Kidney (tissue), 14 donors: ENCODE results near the gene PIK3CB. TPM values are rescaled to one million over a fixed set of nuclear protein-coding genes. Genes with fewer than 3 reads are reported as not detected.
"Not testable (repeated sequence)": the region's sequence is repeated elsewhere in the genome, so short reads cannot be mapped to it uniquely, and the experiment has no call there.

Experiments used
- DNase-seq, 5 donors: peaks; one replicate each; pipeline ENCODE4 v3.0.0-alpha.2; 2013 to 2020
- FAIRE-seq: peaks from 2 replicates; lab custom pipeline; 2012; peaks lifted over from hg19 to GRCh38; lab: Jason Lieb, UNC
- H3K27ac ChIP-seq, 2 donors: one replicate each; pipeline ENCODE4 v1.7.0; 2013; ENCODE audit warnings: low read depth in 2 of 2, low read length in 2 of 2, inconsistent platforms in 1 of 2
- H3K27me3 ChIP-seq: one replicate; pipeline ENCODE4 v1.7.1; 2013; ENCODE audit warnings: low read length, inconsistent platforms; ENCODE audit not compliant: control insufficient read depth, insufficient read depth
- H3K36me3 ChIP-seq, 3 donors: one replicate each; pipeline versions ENCODE4 v1.7.0 to v1.7.1; 2013; ENCODE audit warnings: low read length in 3 of 3, control low read depth in 1 of 3, inconsistent platforms in 1 of 3; ENCODE audit not compliant: insufficient read depth in 3 of 3, control insufficient read depth in 2 of 3
- H3K4me1 ChIP-seq, 3 donors: one replicate each; pipeline versions ENCODE4 v1.7.0 to v1.7.1; 2013; ENCODE audit warnings: low read length in 3 of 3, inconsistent platforms in 1 of 3, low read depth in 1 of 3; ENCODE audit not compliant: control insufficient read depth in 2 of 3, insufficient read depth in 2 of 3
- H3K4me3 ChIP-seq, 3 donors: one replicate each; pipeline versions ENCODE4 v1.7.0 to v1.8.1; 2013; ENCODE audit warnings: low read length in 3 of 3, control low read depth in 1 of 3, inconsistent platforms in 1 of 3
- H3K9ac ChIP-seq, 3 donors: one replicate each; pipeline versions ENCODE4 v1.7.0 to v1.7.1; 2013; ENCODE audit warnings: low read length in 3 of 3, control low read depth in 1 of 3, inconsistent platforms in 1 of 3
- H3K9me3 ChIP-seq, 3 donors: one replicate each; pipeline versions ENCODE4 v1.7.0 to v1.7.1; 2013; ENCODE audit warnings: low read length in 3 of 3, control low read depth in 1 of 3, inconsistent platforms in 1 of 3; ENCODE audit not compliant: control insufficient read depth in 2 of 3, insufficient read depth in 1 of 3
- CTCF ChIP-seq: IDR thresholded peaks from 3 replicates; pipeline ENCODE4 v1.5.1; 2012; ENCODE audit warnings: mild to moderate bottlenecking, moderate library complexity, borderline replicate concordance; ENCODE audit not compliant: insufficient read depth; ENCODE audit errors: extremely low read depth
- intact Hi-C: fragments of 100-400 bp; cut with DNase I; formaldehyde crosslinking; loops from one replicate; pipeline ENCODE4 v1.11.1; 2022
- polyA plus RNA-seq: library from polyadenylated mRNA; stranded (reverse); fragments of 350-450 nt; fragmentation: Illumina TruSeq; extraction: RNeasy Lipid Tissue Mini Kit (QIAGEN cat#74804); gene quantifications from one replicate; pipeline ENCODE4 v1.2.3, GENCODE V29; 2014; ENCODE audit warnings: low read depth, low replicate concordance; ENCODE audit not compliant: insufficient read depth
- total RNA-seq: library from RNA; stranded (reverse); fragmentation: NEBNext Ultra II Directional; extraction: Animal tissue kit (Norgen Biotek cat#: 25700); gene quantifications from one replicate; pipeline ENCODE4 v1.2.1, GENCODE V29; 2021
- donor health status: control.
- donor health status: control.
- donor health status: control.
- donor health status: control.
- donor health status: control.
- donor health status: DM: yes; HTN: yes; CAD: no.
- donor health status: Normal renal cell carcinoma (clear cell type).

The PIK3CB gene
- total and polyA plus RNA-seq, 2 donors from 2014 or later, result 20.1 to 48.0 TPM

- H3K4me1 ChIP-seq, result peaks cover 3 to 10% (median 4%) of the 10 kb centered on the region in 3 donors
- FAIRE-seq, result no peak
- peak overlapping the region; percentile 59 to 94 (median 83) for H3K4me3 ChIP-seq
- intact Hi-C loops, result no loop called here
- peak; percentile 30 for TF ChIP-seq CTCF
- peak overlapping the region; percentile 83 to 95 for H3K27ac ChIP-seq
- peak overlapping the region; percentile 0 to 81 (median 37) for H3K9ac ChIP-seq
- no peaks in the 10 kb centered on the region for H3K27me3 ChIP-seq
- H3K36me3 ChIP-seq, result no peaks in the 10 kb centered on the region
- DNase-seq, result peak in 3 of 5 donors; percentile 65 to 89 (median 71)
- H3K9me3 ChIP-seq, result no peaks in the 10 kb centered on the region
Observed at GRCh38 chr3:138833899-138834595, 681 bp downstream of the PIK3CB start.

GRCh38 chr3:138832473-138833057 is 2.2 kb downstream of the PIK3CB start:
- H3K27ac ChIP-seq, FAIRE-seq, H3K9ac ChIP-seq, DNase-seq, H3K9me3 ChIP-seq, intact Hi-C loops, H3K36me3 ChIP-seq, H3K27me3 ChIP-seq, H3K4me3 ChIP-seq: not testable (repeated sequence)
- H3K4me1 ChIP-seq, result peaks cover 3 to 10% (median 4%) of the 10 kb centered on the region in 3 donors

- FAIRE-seq (no peak), DNase-seq (no peak)
- H3K4me3 ChIP-seq, result no peak overlapping the region
- H3K9me3 ChIP-seq, result no peaks in the 10 kb centered on the region
- no peak overlapping the region for H3K27ac ChIP-seq
- H3K4me1 ChIP-seq, result peaks cover 0 to 16% (median 12%) of the 10 kb centered on the region in 3 donors
- intact Hi-C loops, result no loop called here
- no peak overlapping the region for H3K9ac ChIP-seq
- no peaks in the 10 kb centered on the region for H3K27me3 ChIP-seq
- no peak for TF ChIP-seq CTCF
- H3K36me3 ChIP-seq, result no peaks in the 10 kb centered on the region
Observed at GRCh38 chr3:138829886-138830510, 4.7 kb downstream of the PIK3CB start.

GRCh38 chr3:138829097-138829496 is 5.6 kb downstream of the PIK3CB start:
- Histone ChIP-seq H3K27me3 (no peaks in the 10 kb centered on the region), H3K36me3 (no peaks in the 10 kb centered on the region), H3K9ac (no peak overlapping the region), H3K27ac (no peak overlapping the region), H3K9me3 (no peaks in the 10 kb centered on the region), H3K4me3 (no peak overlapping the region), H3K4me1 (peaks cover 0 to 19% (median 13%) of the 10 kb centered on the region in 3 donors)
- FAIRE-seq, result no peak
- no peak for TF ChIP-seq CTCF
- intact Hi-C loops, result no loop called here
- no peak for DNase-seq
